GM19238 (cell line): ENCODE data around the gene BEST2.
"Not testable (repeated sequence)": the region's sequence is repeated elsewhere in the genome, so short reads cannot be mapped to it uniquely, and the experiment has no call there.

Experiments used
- DNase-seq: peaks from one replicate; pipeline ENCODE4 v3.0.0; 2011; ENCODE audit warnings: low spot score; ENCODE audit not compliant: insufficient read length

The BEST2 gene

DNA sequence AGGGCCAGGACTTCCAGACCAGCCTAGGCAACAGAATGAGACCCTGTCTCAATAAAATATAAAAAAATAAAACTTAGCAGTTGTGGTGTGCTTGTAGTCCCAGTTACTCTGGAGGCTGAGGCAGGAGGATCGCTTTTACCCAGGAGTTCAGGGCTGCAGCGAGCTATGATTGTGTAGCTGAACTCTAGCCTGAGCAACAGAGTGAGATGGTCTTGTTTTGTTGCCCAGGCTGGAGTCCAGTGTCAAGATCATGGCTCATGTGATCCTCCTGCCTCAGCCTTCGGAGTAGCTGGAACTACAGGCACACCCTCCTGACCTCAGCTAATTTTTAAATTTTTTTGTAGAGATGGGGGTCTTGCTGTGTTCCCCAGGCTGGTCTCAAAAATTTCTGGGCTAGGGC lies 35.4 kb downstream of the BEST2 start:
- DNase-seq = no peak

DNA sequence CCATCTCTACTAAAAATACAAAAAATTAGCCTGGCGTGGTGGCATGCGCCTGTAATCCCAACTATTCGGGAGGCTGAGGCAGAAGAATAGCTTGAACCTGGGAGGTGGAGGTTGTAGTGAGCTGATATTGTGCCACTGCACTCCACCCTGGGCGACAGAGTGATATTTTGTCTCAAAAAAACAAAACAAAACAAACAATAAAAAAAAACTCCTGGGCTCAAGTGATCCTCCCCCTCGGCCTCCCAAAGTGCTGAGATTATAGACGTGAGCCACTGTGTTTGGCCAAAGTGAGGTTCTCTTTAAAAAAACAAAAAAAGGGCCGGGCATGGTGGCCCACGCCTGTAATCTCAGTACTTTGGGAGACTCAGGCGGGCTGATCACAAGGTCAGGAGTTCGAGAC lies 35.9 kb downstream of the BEST2 start:
- DNase-seq = no peak

DNA sequence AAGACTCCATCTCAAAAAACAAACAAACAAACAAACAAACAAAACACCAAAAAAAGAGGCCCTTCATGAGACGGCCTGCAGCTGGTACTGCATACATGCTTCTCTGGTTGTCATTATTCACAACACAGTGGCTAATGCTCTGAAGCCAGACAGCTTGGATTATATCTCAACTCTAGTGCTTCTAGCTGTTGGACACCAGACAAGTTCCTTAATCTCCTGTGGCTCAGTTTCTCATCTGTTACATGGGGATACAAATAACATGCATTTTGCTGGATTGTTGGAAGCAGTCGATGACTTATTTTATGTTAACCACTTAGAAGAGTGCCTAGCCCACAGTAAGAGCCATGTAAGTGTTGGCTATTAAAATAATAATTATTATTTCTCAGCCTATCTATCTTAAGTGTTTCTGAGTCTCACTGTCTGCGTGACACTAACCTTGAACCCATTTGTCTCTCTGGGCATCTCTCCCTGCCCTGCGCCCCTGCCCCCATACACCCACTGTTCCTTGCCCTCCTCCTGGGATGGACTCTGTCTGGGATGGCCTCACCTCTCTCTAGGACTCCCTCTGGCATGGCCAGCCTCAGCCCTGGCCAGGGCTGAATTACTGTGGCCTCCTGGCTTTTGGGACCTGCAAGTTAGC lies 36.6 kb downstream of the BEST2 start:
- DNase-seq = no peak

DNA sequence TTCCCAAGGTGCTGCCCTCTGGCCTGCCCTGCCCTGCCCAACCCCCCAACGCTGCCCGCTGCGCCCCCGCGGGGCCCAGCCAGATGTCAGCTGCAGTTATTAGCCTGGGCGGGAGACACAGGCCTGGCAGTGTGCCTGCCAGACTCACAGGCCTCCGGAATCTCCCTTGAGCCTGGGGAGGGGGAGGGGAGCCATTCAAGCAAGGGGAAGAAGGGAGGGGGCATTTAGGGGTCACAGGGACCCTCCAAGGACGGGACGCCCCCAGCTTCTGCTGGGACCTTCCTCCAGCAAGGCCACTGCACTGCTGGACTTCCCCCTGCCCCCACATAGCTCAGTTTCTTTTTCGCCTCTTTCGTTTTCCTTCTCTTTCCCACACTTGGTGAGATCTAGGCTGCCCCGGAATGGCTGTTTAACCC lies 37.1 kb downstream of the BEST2 start:
- peak; percentile 72 for DNase-seq

DNA sequence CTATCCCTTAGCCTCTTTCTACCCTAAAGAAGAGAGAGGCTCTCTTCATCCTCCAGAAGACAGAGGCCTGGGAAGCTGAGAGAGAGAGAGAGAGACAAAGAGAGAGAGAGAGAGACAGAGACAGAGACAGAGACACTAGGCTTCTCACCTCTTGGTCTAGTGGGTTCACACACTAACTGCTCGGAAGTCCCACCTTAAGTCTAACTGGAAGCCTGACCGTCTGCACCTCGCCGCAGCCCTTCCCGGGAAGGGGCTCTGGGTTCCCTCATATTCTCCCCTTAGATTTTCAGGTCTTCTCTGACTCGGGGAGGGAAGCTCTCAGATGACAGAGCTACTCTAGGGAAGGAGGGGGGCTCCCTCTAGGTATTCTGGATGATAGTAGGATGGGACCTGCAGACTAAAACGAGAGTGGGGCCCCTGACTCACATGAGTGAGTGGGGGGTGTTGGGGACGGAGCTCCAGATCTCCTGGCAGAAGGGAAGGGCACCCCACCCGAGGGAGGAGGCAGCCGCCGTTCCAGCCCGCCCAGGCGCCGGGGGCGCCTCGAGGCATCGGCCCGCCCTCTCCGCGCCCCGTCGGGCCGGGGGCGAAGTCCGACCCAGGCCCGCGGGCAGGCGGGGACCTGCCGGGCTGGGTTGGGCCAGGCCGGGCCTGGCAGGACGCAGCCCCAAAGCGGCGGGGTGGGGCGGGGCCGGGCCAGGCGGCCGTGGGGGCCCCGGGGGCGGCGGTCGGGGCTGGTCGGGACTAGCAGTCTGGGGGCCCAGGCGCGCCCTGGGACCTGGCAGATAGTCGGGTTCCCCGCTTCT lies 37.7 kb downstream of the BEST2 start:
- no peak for DNase-seq

DNA sequence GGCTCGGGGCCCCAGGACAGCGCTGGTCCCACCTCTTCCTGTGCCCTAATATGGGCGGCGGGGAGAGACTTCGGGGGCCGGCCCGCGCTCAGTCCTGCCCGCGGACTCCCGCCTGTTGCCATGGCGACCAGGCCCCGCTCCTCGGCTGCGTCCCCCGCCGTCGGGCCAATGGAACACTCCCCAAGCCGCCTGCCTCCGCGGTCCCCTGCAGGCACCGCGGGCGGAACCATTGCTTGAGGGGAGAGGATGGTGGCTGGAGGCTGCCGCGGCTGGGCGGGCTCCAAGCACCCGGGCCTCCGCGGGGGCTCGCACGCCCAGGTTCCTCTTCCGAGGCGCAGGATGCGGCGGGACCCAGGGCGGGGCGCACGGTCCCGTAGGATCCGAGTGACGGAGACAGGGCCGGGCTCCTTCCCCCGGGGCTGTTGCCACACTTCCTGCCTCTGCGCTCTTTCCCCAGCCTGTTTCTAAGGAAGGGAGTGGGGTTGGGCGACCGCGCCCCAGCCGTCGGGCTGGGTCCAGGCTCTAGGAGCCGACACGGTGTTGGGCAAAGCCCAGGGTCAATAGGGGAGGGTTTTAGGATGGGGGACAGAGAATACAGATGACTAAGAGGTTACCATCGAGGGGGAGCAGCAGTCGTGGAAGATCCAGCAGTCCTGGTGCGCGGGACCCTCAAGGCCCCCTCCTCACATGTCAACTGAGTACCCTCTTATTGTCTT lies 38.5 kb downstream of the BEST2 start:
- peak; percentile 96 for DNase-seq

DNA sequence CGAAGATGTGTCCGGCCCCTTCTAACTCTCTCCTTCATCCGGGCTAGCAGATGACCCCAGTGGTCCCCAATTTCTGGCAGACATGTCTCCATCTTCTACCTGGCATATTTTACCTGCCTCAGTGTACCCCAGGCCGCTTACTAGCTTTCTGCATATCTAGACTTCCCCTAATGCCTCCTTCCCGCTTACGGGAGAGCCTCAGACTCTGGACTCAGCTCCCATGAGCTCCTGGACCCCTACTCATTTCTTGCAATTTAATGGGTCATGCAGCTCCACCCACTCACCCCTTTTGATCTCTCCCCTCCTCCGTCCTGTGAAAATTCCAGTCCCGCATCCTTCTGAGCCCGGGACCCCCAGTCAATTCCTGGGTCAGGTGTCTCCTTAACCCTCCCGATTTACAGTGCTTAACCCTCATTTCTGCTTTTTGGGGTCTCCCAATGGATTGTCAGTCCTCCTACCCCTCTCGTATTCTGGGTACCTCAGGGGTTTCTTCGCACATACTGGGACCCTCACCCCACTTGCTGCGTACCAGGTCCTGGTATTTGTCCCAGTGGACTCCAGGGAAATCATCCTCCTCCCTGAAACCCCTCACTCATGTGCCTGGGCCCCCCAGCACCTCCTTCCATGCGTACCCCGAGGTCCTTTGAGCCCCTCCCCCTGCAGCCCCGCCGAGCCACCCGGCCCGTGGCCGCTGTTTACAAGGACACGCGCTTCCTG lies 39.2 kb downstream of the BEST2 start:
- no peak for DNase-seq

DNA sequence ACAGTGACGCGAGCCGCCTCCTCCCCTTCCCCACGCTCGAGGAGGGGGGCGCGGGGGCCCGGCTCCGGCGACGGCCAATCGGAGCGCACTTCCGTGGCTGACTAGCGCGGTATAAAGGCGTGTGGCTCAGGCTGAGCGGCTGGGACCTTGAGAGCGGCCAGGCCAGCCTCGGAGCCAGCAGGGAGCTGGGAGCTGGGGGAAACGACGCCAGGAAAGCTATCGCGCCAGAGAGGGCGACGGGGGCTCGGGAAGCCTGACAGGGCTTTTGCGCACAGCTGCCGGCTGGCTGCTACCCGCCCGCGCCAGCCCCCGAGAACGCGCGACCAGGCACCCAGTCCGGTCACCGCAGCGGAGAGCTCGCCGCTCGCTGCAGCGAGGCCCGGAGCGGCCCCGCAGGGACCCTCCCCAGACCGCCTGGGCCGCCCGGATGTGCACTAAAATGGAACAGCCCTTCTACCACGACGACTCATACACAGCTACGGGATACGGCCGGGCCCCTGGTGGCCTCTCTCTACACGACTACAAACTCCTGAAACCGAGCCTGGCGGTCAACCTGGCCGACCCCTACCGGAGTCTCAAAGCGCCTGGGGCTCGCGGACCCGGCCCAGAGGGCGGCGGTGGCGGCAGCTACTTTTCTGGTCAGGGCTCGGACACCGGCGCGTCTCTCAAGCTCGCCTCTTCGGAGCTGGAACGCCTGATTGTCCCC lies 39.9 kb downstream of the BEST2 start, which contains the start of gene JUNB:
JUNB (plus strand) TSS at position 142 of the 706 bp plus-strand sequence; CDS start at position 428, 286 bp downstream.
- DNase-seq = peak; percentile 86

DNA sequence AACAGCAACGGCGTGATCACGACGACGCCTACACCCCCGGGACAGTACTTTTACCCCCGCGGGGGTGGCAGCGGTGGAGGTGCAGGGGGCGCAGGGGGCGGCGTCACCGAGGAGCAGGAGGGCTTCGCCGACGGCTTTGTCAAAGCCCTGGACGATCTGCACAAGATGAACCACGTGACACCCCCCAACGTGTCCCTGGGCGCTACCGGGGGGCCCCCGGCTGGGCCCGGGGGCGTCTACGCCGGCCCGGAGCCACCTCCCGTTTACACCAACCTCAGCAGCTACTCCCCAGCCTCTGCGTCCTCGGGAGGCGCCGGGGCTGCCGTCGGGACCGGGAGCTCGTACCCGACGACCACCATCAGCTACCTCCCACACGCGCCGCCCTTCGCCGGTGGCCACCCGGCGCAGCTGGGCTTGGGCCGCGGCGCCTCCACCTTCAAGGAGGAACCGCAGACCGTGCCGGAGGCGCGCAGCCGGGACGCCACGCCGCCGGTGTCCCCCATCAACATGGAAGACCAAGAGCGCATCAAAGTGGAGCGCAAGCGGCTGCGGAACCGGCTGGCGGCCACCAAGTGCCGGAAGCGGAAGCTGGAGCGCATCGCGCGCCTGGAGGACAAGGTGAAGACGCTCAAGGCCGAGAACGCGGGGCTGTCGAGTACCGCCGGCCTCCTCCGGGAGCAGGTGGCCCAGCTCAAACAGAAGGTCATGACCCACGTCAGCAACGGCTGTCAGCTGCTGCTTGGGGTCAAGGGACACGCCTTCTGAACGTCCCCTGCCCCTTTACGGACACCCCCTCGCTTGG lies 40.7 kb downstream of the BEST2 start:
- no peak for DNase-seq

DNA sequence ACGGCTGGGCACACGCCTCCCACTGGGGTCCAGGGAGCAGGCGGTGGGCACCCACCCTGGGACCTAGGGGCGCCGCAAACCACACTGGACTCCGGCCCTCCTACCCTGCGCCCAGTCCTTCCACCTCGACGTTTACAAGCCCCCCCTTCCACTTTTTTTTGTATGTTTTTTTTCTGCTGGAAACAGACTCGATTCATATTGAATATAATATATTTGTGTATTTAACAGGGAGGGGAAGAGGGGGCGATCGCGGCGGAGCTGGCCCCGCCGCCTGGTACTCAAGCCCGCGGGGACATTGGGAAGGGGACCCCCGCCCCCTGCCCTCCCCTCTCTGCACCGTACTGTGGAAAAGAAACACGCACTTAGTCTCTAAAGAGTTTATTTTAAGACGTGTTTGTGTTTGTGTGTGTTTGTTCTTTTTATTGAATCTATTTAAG lies 41.3 kb downstream of the BEST2 start:
- DNase-seq = no peak

DNA sequence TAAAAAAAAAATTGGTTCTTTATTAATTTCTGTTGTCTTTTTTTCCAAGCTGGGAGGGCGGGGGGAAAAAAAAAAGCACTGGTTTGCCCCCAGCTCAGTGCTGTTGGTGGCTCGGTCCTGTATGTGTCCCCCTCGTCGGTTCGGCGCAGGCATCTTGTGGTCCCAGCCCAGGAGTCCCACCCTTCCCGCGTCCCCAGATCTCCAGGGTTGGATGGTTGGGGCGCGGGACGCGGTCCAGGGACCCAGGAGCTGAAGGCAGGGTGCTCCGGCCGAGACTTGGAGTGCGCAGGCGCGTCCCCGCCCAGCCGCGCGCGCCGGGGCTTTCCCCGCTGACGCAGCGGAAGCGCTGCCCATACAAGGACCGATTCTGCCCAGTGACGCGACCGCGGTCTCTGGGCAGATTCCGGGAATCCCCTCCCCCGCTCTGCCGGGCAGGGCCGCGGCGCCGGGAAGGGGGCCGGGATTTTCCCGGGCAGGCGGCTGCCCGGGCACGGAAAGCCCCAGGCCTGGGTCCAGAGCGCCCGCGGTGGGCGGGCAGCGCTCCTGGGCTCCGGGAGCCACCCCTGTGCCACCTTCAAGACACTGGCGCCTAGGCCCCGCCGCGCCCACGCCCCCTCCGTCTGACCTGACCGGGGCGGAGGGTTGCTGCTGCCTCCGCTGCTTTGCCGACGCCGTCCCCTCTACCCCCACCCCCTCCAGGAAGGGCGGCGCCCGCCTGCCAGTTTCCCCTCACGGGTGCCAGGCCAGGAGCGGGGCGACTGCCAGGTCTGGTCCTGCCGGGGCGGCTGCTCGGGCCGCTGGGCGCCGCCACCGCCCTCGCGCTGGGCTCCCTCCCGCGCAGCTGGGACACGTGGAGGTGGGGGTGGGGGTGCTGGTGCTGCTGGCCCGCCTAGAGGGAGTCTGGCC lies 42.0 kb downstream of the BEST2 start:
- DNase-seq = peak; percentile 95

DNA sequence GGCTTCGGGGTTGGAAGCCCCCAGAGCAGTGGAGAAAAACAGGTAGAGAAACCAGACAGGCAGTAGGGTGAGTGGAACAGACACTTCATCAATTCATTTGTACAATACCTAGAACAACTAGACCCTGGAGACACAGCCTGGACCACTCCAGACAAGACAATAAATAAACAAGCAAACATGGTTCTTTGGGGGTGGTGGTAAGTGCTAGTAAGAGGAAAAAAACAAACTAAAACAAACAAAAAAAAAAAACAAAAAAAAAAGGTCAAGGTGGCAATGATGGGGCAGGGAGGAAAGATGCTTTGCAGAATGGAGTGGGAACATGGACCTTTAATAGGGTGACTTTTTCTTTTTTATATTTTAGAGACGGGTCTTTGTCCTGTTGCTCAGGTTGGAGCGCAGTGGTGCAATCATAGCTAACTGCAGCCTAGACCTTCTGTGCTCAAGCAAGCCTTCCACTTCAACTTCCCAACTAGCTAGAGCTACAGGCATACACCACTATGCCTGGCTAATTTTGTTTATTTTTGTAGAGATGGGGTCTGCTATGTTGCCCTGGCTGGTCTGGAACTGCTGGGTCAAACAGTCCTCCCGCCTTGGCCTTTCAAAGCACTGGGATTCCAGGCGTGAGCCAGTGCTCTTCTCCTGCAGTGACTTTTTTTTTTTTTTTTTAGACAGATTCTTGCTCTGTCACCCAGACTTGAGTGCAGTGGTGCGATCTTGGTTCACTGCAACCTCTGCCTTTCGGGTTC lies 42.8 kb downstream of the BEST2 start:
- no peak for DNase-seq

DNA sequence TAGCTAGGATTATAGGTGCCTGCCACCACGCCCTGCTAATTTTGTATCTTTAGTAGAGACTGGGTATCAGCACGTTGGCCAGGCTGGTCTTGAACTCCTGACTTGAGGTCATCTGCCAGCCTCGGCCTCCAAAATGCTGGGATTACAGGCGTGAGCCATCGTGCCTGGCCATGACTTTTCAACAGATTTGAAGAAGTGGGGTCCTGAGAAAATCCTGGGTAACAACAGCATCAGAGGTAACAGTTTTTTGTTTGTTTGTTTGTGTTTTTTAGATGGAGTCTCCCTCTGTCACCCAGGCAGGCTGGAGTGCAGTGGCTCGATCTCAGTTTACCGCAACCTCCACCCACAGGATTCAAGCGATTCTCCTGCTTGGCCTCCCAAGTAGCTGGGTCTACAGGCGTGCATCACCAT lies 43.4 kb downstream of the BEST2 start:
- DNase-seq = no peak

DNA sequence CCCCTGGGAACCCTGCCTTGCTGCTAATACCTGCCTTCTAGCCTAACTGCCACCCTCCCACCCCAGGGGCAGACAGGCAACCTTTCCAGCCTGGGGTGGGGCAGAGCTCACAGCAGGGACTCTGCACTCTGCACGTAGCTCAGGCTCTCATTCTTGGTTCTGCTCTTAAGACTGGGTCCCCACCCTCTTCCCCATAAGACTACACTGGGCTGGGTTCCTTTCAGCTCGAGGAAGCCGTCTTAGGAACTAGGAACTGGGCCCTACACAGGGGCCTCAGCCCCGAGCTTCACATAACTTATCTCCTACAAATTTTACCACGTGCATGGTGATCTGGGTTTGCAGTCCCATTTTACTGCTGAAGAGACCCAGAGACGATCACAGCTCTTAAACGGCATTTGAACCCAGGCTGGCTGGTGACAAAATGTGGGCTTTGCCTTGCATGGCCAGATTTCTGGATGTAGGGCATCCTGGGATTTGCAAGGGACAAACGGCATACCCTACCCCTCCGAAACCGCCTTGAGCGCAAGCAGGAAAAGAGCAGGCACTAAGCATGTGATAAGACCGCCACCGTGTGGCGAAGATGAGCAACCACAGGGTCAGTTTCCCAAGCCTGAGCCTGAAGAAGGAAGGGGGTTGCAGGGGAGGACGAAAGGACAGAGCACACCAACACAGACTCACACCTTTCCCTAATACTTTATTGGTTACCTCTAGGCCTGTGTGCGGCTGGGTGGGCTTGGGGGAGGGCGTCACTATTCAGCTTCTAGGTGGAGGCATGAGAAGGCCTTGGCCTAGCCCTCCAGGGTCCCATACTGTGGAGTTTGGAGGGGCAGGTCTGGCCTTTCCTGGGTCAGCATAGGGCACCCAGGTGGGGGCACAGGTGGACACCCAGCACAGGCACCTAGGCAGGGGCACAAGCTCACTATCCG lies 44.8 kb downstream of the BEST2 start:
- no peak for DNase-seq

DNA sequence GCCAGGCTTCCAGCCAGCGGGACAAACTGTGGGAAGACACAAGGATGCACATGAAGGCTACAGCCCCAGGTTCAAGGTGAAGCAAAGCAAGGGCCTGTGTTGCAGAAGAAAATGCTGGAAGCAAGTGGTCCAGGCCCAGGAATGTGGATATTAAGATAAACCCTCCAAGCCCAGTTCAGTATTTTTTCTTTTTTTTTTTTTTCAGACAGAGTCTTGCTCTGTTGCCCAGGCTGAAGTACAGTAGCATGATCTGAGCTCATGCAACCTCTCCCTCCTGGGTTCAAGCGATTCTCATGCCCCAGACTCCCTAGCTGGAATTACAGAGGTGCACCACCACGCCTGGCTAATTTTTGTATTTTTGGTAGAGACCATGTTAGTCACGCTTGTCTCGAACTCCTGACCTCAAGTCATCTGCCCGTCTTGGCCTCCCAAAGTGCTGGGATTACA lies 45.6 kb downstream of the BEST2 start:
- DNase-seq = no peak

DNA sequence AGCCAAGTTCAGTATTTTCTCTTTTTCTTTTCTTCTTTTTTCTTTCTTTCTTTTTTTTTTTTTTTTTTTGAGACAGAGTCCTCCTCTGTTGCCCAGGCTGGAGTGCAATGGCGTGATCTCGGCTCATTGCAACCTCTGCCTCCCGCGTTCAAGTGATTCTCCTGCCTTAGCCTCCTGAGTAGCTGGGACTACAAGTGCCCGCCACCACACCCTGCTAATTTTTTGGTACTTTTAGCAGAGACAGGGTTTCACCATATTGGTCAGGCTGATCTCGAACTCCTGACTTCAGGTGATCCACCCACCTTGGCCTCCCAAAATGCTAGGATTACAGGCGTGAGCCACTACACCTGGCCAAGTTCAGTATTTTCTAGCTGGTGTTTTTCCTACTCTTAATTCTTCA lies 46.0 kb downstream of the BEST2 start:
- DNase-seq = not testable (repeated sequence)
